ENCODE results near the gene TMEM196. TPM values are rescaled to one million over a fixed set of nuclear protein-coding genes. Genes with fewer than 3 reads are reported as not detected.

The TMEM196 gene
- total and polyA plus RNA-seq, 2 experiments from 2014 or later: 0.11 TPM; not detected in 1

- TF ChIP-seq ZNF462 (CRISPR knock-in tag; IDR thresholded peaks at IDR 0.05) (no peak), POLR2AphosphoS5 (IDR thresholded peaks at IDR 0.05; ENCODE audit: low read depth) (no peak), CREB1 (CRISPR knock-in tag; IDR thresholded peaks at IDR 0.05; ENCODE audit: low read depth) (no peak), NANOG (IDR thresholded peaks at IDR 0.05; ENCODE audit: borderline replicate concordance) (no peak), STAT1 (IDR thresholded peaks at IDR 0.05; ENCODE audit: unreplicated experiment) (no peak), ETS1 (IDR thresholded peaks at IDR 0.05) (no peak), EZH2 (IDR thresholded peaks at IDR 0.05; ENCODE audit: low read depth, unreplicated experiment) (no peak), JUNB (IDR thresholded peaks at IDR 0.05; ENCODE audit: unreplicated experiment) (no peak)
Observed at GRCh38 chr7:19762631-19763030, 10.8 kb downstream of the TMEM196 start (continued).

GRCh38 chr7:19754521-19755116 is 18.8 kb downstream of the TMEM196 start:
- H3K79me2 ChIP-seq (replicated peaks; ENCODE audit: insufficient read depth): no peaks in the 10 kb centered on the region
- no peaks in the 10 kb centered on the region for H3K36me3 ChIP-seq (ENCODE audit: insufficient read depth)
- no peaks in the 10 kb centered on the region for H3K27me3 ChIP-seq (ENCODE audit: insufficient read depth)
- no peak overlapping the region for H3K27ac Mint-ChIP-seq
- no peak overlapping the region for H3K4me3 Mint-ChIP-seq
- H2AFZ ChIP-seq: no peak overlapping the region
- DNase-seq (ENCODE audit: low spot score): peak; percentile 70
- no peaks in the 10 kb centered on the region for H3K27me3 Mint-ChIP-seq (ENCODE audit: insufficient read depth, low read depth, poor library complexity)
- no peak overlapping the region for H3K27ac ChIP-seq (ENCODE audit: low read depth)
- TF ChIP-seq CTCF (conservative IDR thresholded peaks at IDR 0.05; ENCODE audit: low read depth in 2 of 2) (peak; percentile 56 to 92), ETS1 (IDR thresholded peaks at IDR 0.05) (no peak)
- no peaks in the 10 kb centered on the region for H3K36me3 Mint-ChIP-seq (ENCODE audit: low read depth)
- H3K9me3 Mint-ChIP-seq: no peaks in the 10 kb centered on the region
- H3K4me1 Mint-ChIP-seq: no peaks in the 10 kb centered on the region
- H3K4me2 ChIP-seq: no peak overlapping the region
- no peaks in the 10 kb centered on the region for H3F3A ChIP-seq (replicated peaks; ENCODE audit: low read depth)
- H3K4me1 ChIP-seq (ENCODE audit: insufficient read depth): no peaks in the 10 kb centered on the region
- no peaks in the 10 kb centered on the region for H4K20me1 ChIP-seq (replicated peaks; ENCODE audit: insufficient read depth)
- ATAC-seq: no peak
- H3K9me2 ChIP-seq (ENCODE audit: insufficient read depth): no peaks in the 10 kb centered on the region
- no peak overlapping the region for H3K4me3 ChIP-seq

All from GM23338 (cell line).